H9 (cell line): ENCODE data around the gene SORBS1. TPM values are rescaled to one million over a fixed set of nuclear protein-coding genes. Genes with fewer than 3 reads are reported as not detected.

Source experiments
- DNase-seq: peaks from one replicate; pipeline ENCODE4 v3.0.0-alpha.2; 2017
- H2AFZ ChIP-seq: one replicate; pipeline ENCODE4 v1.6.1; 2013; ENCODE audit warnings: mild to moderate bottlenecking, low read length, control low read depth, moderate library complexity
- H2AK5ac ChIP-seq: 2 replicates; pipeline ENCODE4 v1.6.1; 2013; ENCODE audit warnings: low read length, control low read depth, mixed read lengths; ENCODE audit not compliant: insufficient read length
- H2BK120ac ChIP-seq: one replicate; pipeline ENCODE4 v1.6.1; 2013; ENCODE audit warnings: low read depth, mild to moderate bottlenecking, low read length, control low read depth, inconsistent platforms; ENCODE audit not compliant: poor library complexity, severe bottlenecking
- H2BK12ac ChIP-seq: 2 replicates; pipeline ENCODE4 v1.6.1; 2013; ENCODE audit warnings: low read length, control low read depth, mixed read lengths, low read depth; ENCODE audit not compliant: insufficient read length
- H2BK15ac ChIP-seq: 2 replicates; pipeline ENCODE4 v1.6.1; 2013; ENCODE audit warnings: low read depth, low read length, control low read depth
- H2BK20ac ChIP-seq: one replicate; pipeline ENCODE4 v1.6.1; 2013; ENCODE audit warnings: low read depth, mild to moderate bottlenecking, low read length, control low read depth, inconsistent platforms; ENCODE audit not compliant: poor library complexity, severe bottlenecking
- H2BK5ac ChIP-seq: 2 replicates; pipeline ENCODE4 v1.6.1; 2013; ENCODE audit warnings: low read length, control low read depth, mixed read lengths; ENCODE audit not compliant: insufficient read length
- H3K14ac ChIP-seq: 2 replicates; pipeline ENCODE4 v1.6.1; 2013; ENCODE audit warnings: low read length, control low read depth; ENCODE audit not compliant: insufficient read depth
- H3K18ac ChIP-seq: 2 replicates; pipeline ENCODE4 v1.6.1; 2013; ENCODE audit warnings: low read depth, mild to moderate bottlenecking, mixed read lengths, low read length, control low read depth; ENCODE audit not compliant: insufficient read length
- H3K23ac ChIP-seq: 2 replicates; pipeline ENCODE4 v1.6.1; 2013; ENCODE audit warnings: low read length, control low read depth, mixed read lengths, low read depth; ENCODE audit not compliant: insufficient read length
- H3K23me2 ChIP-seq: 2 replicates; pipeline ENCODE4 v1.6.1; 2013; ENCODE audit warnings: low read depth, mild to moderate bottlenecking, mixed read lengths, low read length, control low read depth; ENCODE audit not compliant: insufficient read length, poor library complexity, severe bottlenecking
- H3K27ac ChIP-seq: 2 replicates; pipeline ENCODE4 v1.5.1; 2013; ENCODE audit warnings: low read length, control low read depth, mixed read lengths, low read depth; ENCODE audit not compliant: insufficient read length
- H3K27me3 ChIP-seq: 2 replicates; pipeline ENCODE4 v1.6.1; 2013; ENCODE audit warnings: low read length, control low read depth, inconsistent platforms; ENCODE audit not compliant: insufficient read depth
- H3K4ac ChIP-seq: 2 replicates; pipeline ENCODE4 v1.6.1; 2013; ENCODE audit warnings: low read depth, mild to moderate bottlenecking, control low read depth, inconsistent platforms, low read length, moderate library complexity
- H3K4me1 ChIP-seq: 2 replicates; pipeline ENCODE4 v1.6.1; 2013; ENCODE audit warnings: low read length, control low read depth, inconsistent platforms; ENCODE audit not compliant: insufficient read depth
- H3K4me2 ChIP-seq: 2 replicates; pipeline ENCODE4 v1.6.1; 2013; ENCODE audit warnings: low read length, control low read depth, mixed read lengths; ENCODE audit not compliant: insufficient read length, insufficient read depth
- H3K56ac ChIP-seq: 2 replicates; pipeline ENCODE4 v1.6.1; 2013; ENCODE audit warnings: low read depth, mild to moderate bottlenecking, mixed read lengths, low read length, control low read depth; ENCODE audit not compliant: insufficient read length
- H3K79me1 ChIP-seq: 2 replicates; pipeline ENCODE4 v1.6.1; 2013; ENCODE audit warnings: low read depth, mild to moderate bottlenecking, moderate library complexity, low read length, control low read depth, inconsistent platforms; ENCODE audit not compliant: insufficient read depth, poor library complexity, severe bottlenecking
- H3K79me2 ChIP-seq: 2 replicates; pipeline ENCODE4 v1.6.1; 2013; ENCODE audit warnings: low read length, control low read depth, inconsistent platforms; ENCODE audit not compliant: insufficient read depth
- H3K9ac ChIP-seq: 2 replicates; pipeline ENCODE4 v1.6.1; 2013; ENCODE audit warnings: low read length, control low read depth, mixed read lengths; ENCODE audit not compliant: insufficient read length; ENCODE audit errors: extremely low read depth
- H3K9me3 ChIP-seq: one replicate; pipeline ENCODE4 v1.6.1; 2013; ENCODE audit warnings: low read depth, low read length, inconsistent platforms; ENCODE audit not compliant: control insufficient read depth
- H3T11ph ChIP-seq: one replicate; pipeline ENCODE4 v1.6.1; 2013; ENCODE audit warnings: mild to moderate bottlenecking, low read length, control low read depth, inconsistent platforms
- H4K20me1 ChIP-seq: one replicate; pipeline ENCODE4 v1.6.1; 2013; ENCODE audit not compliant: control insufficient read depth, insufficient read length, insufficient read depth
- H4K5ac ChIP-seq: 2 replicates; pipeline ENCODE4 v1.6.1; 2013; ENCODE audit warnings: low read depth, mild to moderate bottlenecking, mixed read lengths, low read length, control low read depth; ENCODE audit not compliant: insufficient read length
- H4K8ac ChIP-seq: replicated peaks from 2 replicates; pipeline ENCODE4 v1.6.1; 2013; ENCODE audit warnings: low read length, control low read depth, mixed read lengths, low read depth; ENCODE audit not compliant: insufficient read length
- H4K91ac ChIP-seq: 2 replicates; pipeline ENCODE4 v1.6.1; 2013; ENCODE audit warnings: low read depth, mild to moderate bottlenecking, moderate library complexity, mixed read lengths, low read length, control low read depth; ENCODE audit not compliant: insufficient read length
- H3K27ac Mint-ChIP-seq, 3 experiments: 2 replicates in 2 of 3; 3 replicates in 1 of 3; pipeline ENCODE4 v1.8.0; 2020 to 2021; ENCODE audit warnings: mixed read lengths in 3 of 3, mild to moderate bottlenecking in 1 of 3, moderate library complexity in 1 of 3
- H3K27me3 Mint-ChIP-seq: 2 replicates; pipeline ENCODE4 v1.8.0; 2021; ENCODE audit warnings: low read depth, mild to moderate bottlenecking, moderate library complexity, mixed read lengths
- H3K36me3 Mint-ChIP-seq, 3 experiments: 2 replicates in 2 of 3; 3 replicates in 1 of 3; pipeline ENCODE4 v1.8.0; 2020 to 2021; ENCODE audit warnings: low read depth in 3 of 3, mixed read lengths in 3 of 3; ENCODE audit not compliant: insufficient read depth in 1 of 3
- H3K4me1 Mint-ChIP-seq, 2 experiments: 2 replicates each; pipeline ENCODE4 v1.8.0; 2020; ENCODE audit warnings: mixed read lengths in 2 of 2
- H3K4me3 Mint-ChIP-seq, 2 experiments: 2 replicates in 1 of 2; 3 replicates in 1 of 2; pipeline ENCODE4 v1.8.0; 2020 to 2021; ENCODE audit warnings: mild to moderate bottlenecking in 2 of 2, mixed read lengths in 2 of 2, moderate library complexity in 1 of 2
- H3K9me3 Mint-ChIP-seq, 2 experiments: 2 replicates in 1 of 2; 3 replicates in 1 of 2; pipeline ENCODE4 v1.8.0; 2020; ENCODE audit warnings: mild to moderate bottlenecking in 2 of 2, mixed read lengths in 2 of 2, moderate library complexity in 1 of 2
- CTCF ChIP-seq: fragments of 200-600 bp; sonication (generic); conservative IDR thresholded peaks from 3 replicates; pipeline ENCODE4 v1.8.0; 2021; ENCODE audit warnings: antibody characterized with exemption, mild to moderate bottlenecking
- WGBS: extraction: QIAGEN DNeasy Blood & Tissue Kit; methylation state at CpG from one replicate; pipeline ENCODE4 v1.1.7; 2013; ENCODE audit warnings: missing lambda C conversion rate, low lambda C conversion rate, mixed read lengths; ENCODE audit not compliant: insufficient read length; ENCODE audit errors: extremely low coverage; 5-methylcytosine and 5-hydroxymethylcytosine counted together
- total RNA-seq: library from RNA; stranded (reverse); gene quantifications from 2 replicates; pipeline ENCODE4 v1.2.1, GENCODE V29; 2021

Gene SORBS1
- total RNA-seq, 1 experiment from 2014 or later: 24.3 TPM

DNA sequence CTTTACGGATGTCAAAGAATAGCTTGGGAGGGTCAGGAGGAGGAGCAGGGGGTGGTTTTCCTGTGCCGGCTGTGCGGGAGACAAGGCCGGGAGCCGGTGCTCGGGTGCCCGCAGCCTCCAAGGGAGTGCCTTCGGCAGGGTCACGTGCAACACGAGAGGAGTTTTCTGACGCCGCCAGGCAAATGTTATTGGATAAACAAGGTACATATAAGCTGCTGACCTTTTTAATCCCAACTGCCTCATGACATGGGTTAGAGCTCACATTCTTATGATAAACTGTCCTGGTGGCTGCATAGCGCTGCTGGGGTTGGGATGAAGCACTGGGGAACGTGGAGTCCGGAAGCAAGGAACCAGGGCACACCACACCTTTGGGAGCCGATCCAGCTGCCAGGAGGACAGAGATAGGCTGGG is 145.5 kb downstream of the SORBS1 start:
- Histone ChIP-seq H2BK5ac (no peak overlapping the region), H3K56ac (no peak overlapping the region), H3T11ph (no peak overlapping the region), H2BK20ac (no peak overlapping the region), H4K5ac (no peak overlapping the region), H2AFZ (no peak overlapping the region), H3K14ac (no peak overlapping the region; the same call in 1 of the 2 replicates), H3K79me1 (no peaks in the 10 kb centered on the region), H3K18ac (no peak overlapping the region), H2BK12ac (no peak overlapping the region), H4K8ac (no peak overlapping the region), H2BK15ac (no peak overlapping the region), H3K27ac (no peak overlapping the region), H2AK5ac (no peak overlapping the region), H3K9me3 (no peaks in the 10 kb centered on the region), H3K4ac (no peak overlapping the region), H3K23ac (no peak overlapping the region), H4K91ac (no peak overlapping the region), H3K79me2 (no peaks in the 10 kb centered on the region), H3K4me1 (peaks cover 3% of the 10 kb centered on the region), H4K20me1 (no peaks in the 10 kb centered on the region), H3K23me2 (no peaks in the 10 kb centered on the region), H3K4me2 (no peak overlapping the region), H3K9ac (no peak overlapping the region), H2BK120ac (no peak overlapping the region), H3K27me3 (no peaks in the 10 kb centered on the region)
- Mint-ChIP-seq H3K27ac (peak overlapping the region; percentile 14 to 89 (median 79); a peak in 3 of 7 replicates), H3K9me3 (no peaks in the 10 kb centered on the region), H3K36me3 (peaks cover 0 to 5% (median 1%) of the 10 kb centered on the region in 3 experiments; a peak in 4 of 7 replicates), H3K27me3 (no peaks in the 10 kb centered on the region), H3K4me3 (peak overlapping the region in 1 of 2 experiments; percentile 8; a peak in 1 of 5 replicates), H3K4me1 (peaks cover 34 to 36% of the 10 kb centered on the region in 2 experiments)
- DNase-seq: no peak
- WGBS: no CpG with 5 or more reads among the region's 16 CpGs
- no peak for TF ChIP-seq CTCF
